Cardiac muscle cell (in vitro differentiated cells and primary cell): ENCODE results near the gene IGSF21. TPM values are rescaled to one million over a fixed set of nuclear protein-coding genes. Genes with fewer than 3 reads are reported as not detected.

Source experiments
- DNase-seq, 2 donors: peaks; one replicate each; pipeline versions ENCODE4 v3.0.0 to v3.0.0-alpha.2; 2010 to 2017; ENCODE audit warnings: low read depth in 1 of 2, low spot score in 1 of 2
- H3K27ac ChIP-seq: fragments of 200-600 bp; sonication (generic); 2 replicates; pipeline ENCODE4 v1.5.1; 2016
- H3K27me3 ChIP-seq: fragments of 200-600 bp; sonication (generic); 2 replicates; pipeline ENCODE4 v1.6.0; 2016; ENCODE audit warnings: control low read depth
- H3K36me3 ChIP-seq: fragments of 200-600 bp; sonication (generic); 2 replicates; pipeline ENCODE4 v1.5.1; 2016; ENCODE audit warnings: control low read depth
- H3K4me1 ChIP-seq: fragments of 200-600 bp; sonication (generic); 2 replicates; pipeline ENCODE4 v1.8.1; 2017; ENCODE audit warnings: low read depth, mild to moderate bottlenecking, mixed run types
- H3K4me3 ChIP-seq: fragments of 200-600 bp; sonication (generic); 2 replicates; pipeline ENCODE4 v1.5.1; 2016; ENCODE audit warnings: mild to moderate bottlenecking
- H3K9me3 ChIP-seq: fragments of 200-600 bp; sonication (generic); 2 replicates; pipeline ENCODE4 v1.5.1; 2017; ENCODE audit warnings: low read depth, mild to moderate bottlenecking, control low read depth
- CTCF ChIP-seq: IDR thresholded peaks from 2 replicates; pipeline ENCODE4 v1.5.1; 2012; ENCODE audit warnings: low read depth, mild to moderate bottlenecking, low read length
- polyA plus RNA-seq: library from polyadenylated mRNA; unstranded; fragments of >200 nt; fragmentation: Nextera tagmentation; extraction: Ambion mirVana; gene quantifications from 2 replicates; pipeline ENCODE4 v1.2.1, GENCODE V29; 2016
- total RNA-seq: library from RNA; depleted of rRNA; stranded (reverse); fragments of >200 nt; gene quantifications from 2 replicates; pipeline ENCODE4 v1.2.3, GENCODE V29; 2016

The IGSF21 gene
- total and polyA plus RNA-seq, 2 experiments from 2014 or later, result 0.06 TPM; not detected in 1

GRCh38 chr1:18217398-18218043 lies 109.9 kb downstream of the IGSF21 start:
- DNase-seq, result peak; percentile 21 to 31
- H3K27me3 ChIP-seq, result peaks cover 10% of the 10 kb centered on the region
- no peaks in the 10 kb centered on the region for H3K9me3 ChIP-seq
- H3K36me3 ChIP-seq, result no peaks in the 10 kb centered on the region
- no peak overlapping the region for H3K27ac ChIP-seq
- no peaks in the 10 kb centered on the region for H3K4me1 ChIP-seq
- peak; percentile 26 for TF ChIP-seq CTCF
- H3K4me3 ChIP-seq, result no peak overlapping the region

DNA sequence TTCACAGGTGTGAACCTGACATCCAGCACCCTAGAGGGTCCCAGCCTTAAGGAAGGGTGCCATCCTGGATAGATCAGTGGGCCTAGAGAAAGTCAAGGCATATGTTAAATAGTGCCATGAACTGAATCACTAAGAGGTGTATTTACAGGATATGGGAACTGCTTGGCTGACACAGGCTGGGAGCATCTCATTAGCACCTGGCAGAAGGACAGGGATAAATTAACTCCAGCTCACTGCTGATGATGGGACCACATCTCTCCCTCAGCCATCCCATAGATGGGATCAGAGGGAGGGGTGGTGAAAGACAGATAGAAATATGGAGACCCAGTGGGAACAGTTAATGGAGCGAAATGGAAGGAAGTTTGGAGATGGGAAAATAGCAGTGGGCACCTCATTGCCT lies 122.0 kb downstream of the IGSF21 start:
- Histone ChIP-seq H3K27ac (no peak overlapping the region), H3K4me1 (no peaks in the 10 kb centered on the region), H3K27me3 (peaks cover 8% of the 10 kb centered on the region), H3K9me3 (no peaks in the 10 kb centered on the region), H3K36me3 (no peaks in the 10 kb centered on the region), H3K4me3 (no peak overlapping the region)
- TF ChIP-seq CTCF, result no peak
- DNase-seq, result no peak

- DNase-seq, result no peak
- Histone ChIP-seq H3K27me3 (peaks cover 8% of the 10 kb centered on the region), H3K4me3 (no peak overlapping the region), H3K27ac (no peak overlapping the region), H3K4me1 (no peaks in the 10 kb centered on the region), H3K36me3 (no peaks in the 10 kb centered on the region), H3K9me3 (no peaks in the 10 kb centered on the region)
- TF ChIP-seq CTCF, result no peak
Observed at GRCh38 chr1:18230321-18230720, 122.7 kb downstream of the IGSF21 start.

GRCh38 chr1:18230840-18231239 lies 123.2 kb downstream of the IGSF21 start:
- Histone ChIP-seq H3K4me3 (no peak overlapping the region), H3K4me1 (no peaks in the 10 kb centered on the region), H3K27ac (no peak overlapping the region), H3K27me3 (peaks cover 8% of the 10 kb centered on the region), H3K9me3 (no peaks in the 10 kb centered on the region), H3K36me3 (no peaks in the 10 kb centered on the region)
- DNase-seq, result no peak
- no peak for TF ChIP-seq CTCF

- DNase-seq, result no peak
- Histone ChIP-seq H3K4me3 (no peak overlapping the region), H3K27ac (no peak overlapping the region), H3K36me3 (no peaks in the 10 kb centered on the region), H3K4me1 (no peaks in the 10 kb centered on the region), H3K27me3 (peaks cover 5% of the 10 kb centered on the region), H3K9me3 (no peaks in the 10 kb centered on the region)
- peak; percentile 30 for TF ChIP-seq CTCF
Observed at GRCh38 chr1:18232052-18232451, 124.5 kb downstream of the IGSF21 start.
